Amniotic epithelial cell (primary cell): ENCODE measurements around the gene CX3CR1.

Experiments used
- DNase-seq: peaks from one replicate; pipeline ENCODE4 v3.0.0-alpha.2; 2010; ENCODE audit warnings: low read depth

The CX3CR1 gene

GRCh38 chr3:39222939-39223338, 56.9 kb downstream of the CX3CR1 start:
- no peak for DNase-seq

GRCh38 chr3:39222462-39222861, 57.4 kb downstream of the CX3CR1 start:
- DNase-seq = peak; percentile 7

- DNase-seq = no peak
Measured at GRCh38 chr3:39221141-39221530, 58.7 kb downstream of the CX3CR1 start.

- no peak for DNase-seq
Measured at GRCh38 chr3:39220407-39221140, 59.3 kb downstream of the CX3CR1 start.

GRCh38 chr3:39219702-39220101, 60.1 kb downstream of the CX3CR1 start:
- no peak for DNase-seq

- no peak for DNase-seq
Measured at GRCh38 chr3:39216176-39216790, 63.6 kb downstream of the CX3CR1 start.

GRCh38 chr3:39213613-39214012, 66.2 kb downstream of the CX3CR1 start:
- DNase-seq = no peak
